Endodermal cell (in vitro differentiated cells): ENCODE data around the gene EFCAB10. TPM values are rescaled to one million over a fixed set of nuclear protein-coding genes. Genes with fewer than 3 reads are reported as not detected.

ENCODE experiments used
- DNase-seq: peaks from one replicate; pipeline ENCODE4 v3.0.0-alpha.2; 2017
- H3K27ac ChIP-seq: 2 replicates; pipeline ENCODE4 v1.5.1; 2013; ENCODE audit warnings: mild to moderate bottlenecking, low read depth, low read length, moderate library complexity
- H3K27me3 ChIP-seq: 2 replicates; pipeline ENCODE4 v1.6.1; 2013; ENCODE audit warnings: mild to moderate bottlenecking, low read length, moderate library complexity; ENCODE audit not compliant: insufficient read depth, control insufficient read depth, poor library complexity, severe bottlenecking
- H3K36me3 ChIP-seq: 2 replicates; pipeline ENCODE4 v1.7.0; 2013; ENCODE audit warnings: mild to moderate bottlenecking, low read length, moderate library complexity; ENCODE audit not compliant: control insufficient read depth, insufficient read depth
- H3K4me1 ChIP-seq: one replicate; pipeline ENCODE4 v1.7.0; 2013; ENCODE audit warnings: low read length; ENCODE audit not compliant: control insufficient read depth, insufficient read depth
- H3K4me3 ChIP-seq: 2 replicates; pipeline ENCODE4 v1.5.1; 2013; ENCODE audit warnings: mild to moderate bottlenecking, low read length, moderate library complexity
- H3K9ac ChIP-seq: 2 replicates; pipeline ENCODE4 v1.6.1; 2013; ENCODE audit warnings: mild to moderate bottlenecking, low read length, moderate library complexity; ENCODE audit not compliant: poor library complexity, severe bottlenecking; ENCODE audit errors: extremely low read depth
- H3K9me3 ChIP-seq: 2 replicates; pipeline ENCODE4 v1.6.1; 2013; ENCODE audit warnings: mild to moderate bottlenecking, low read length, moderate library complexity; ENCODE audit not compliant: control insufficient read depth
- H3K27ac Mint-ChIP-seq: 2 replicates; pipeline ENCODE4 v1.8.0; 2020; ENCODE audit warnings: mixed read lengths
- H3K27me3 Mint-ChIP-seq: 2 replicates; pipeline ENCODE4 v1.8.0; 2021; ENCODE audit warnings: mild to moderate bottlenecking, mixed read lengths; ENCODE audit not compliant: insufficient read depth
- H3K36me3 Mint-ChIP-seq: 2 replicates; pipeline ENCODE4 v1.8.0; 2020; ENCODE audit warnings: low read depth, mixed read lengths
- H3K4me1 Mint-ChIP-seq: 2 replicates; pipeline ENCODE4 v1.8.0; 2020; ENCODE audit warnings: mixed read lengths
- H3K4me3 Mint-ChIP-seq: 2 replicates; pipeline ENCODE4 v1.8.0; 2020; ENCODE audit warnings: mild to moderate bottlenecking, moderate library complexity, mixed read lengths
- H3K9me3 Mint-ChIP-seq: 2 replicates; pipeline ENCODE4 v1.8.0; 2020; ENCODE audit warnings: mild to moderate bottlenecking, mixed read lengths
- WGBS, 2 experiments: methylation state at CpG; one replicate each; pipeline versions ENCODE4 v1.1.5 to v1.1.7; 2013; ENCODE audit warnings: missing lambda C conversion rate in 2 of 2, mixed read lengths in 1 of 2; ENCODE audit not compliant: insufficient coverage in 1 of 2, insufficient read length in 1 of 2; 5-methylcytosine and 5-hydroxymethylcytosine counted together
- total RNA-seq, 2 donors: library from RNA; stranded (reverse); fragmentation: NEBNext Ultra II Directional in 1 of 2; extraction: Animal tissue kit (Norgen Biotek cat#: 25700) in 1 of 2; gene quantifications; 2 replicates in 1 of 2; 3 replicates in 1 of 2; pipeline ENCODE4 v1.2.1, GENCODE V29; 2021
- TF ChIP-seq, protein P1 (sequence below): fragments of 200-600 bp; sonication (generic); conservative IDR thresholded peaks from 2 replicates; pipeline ENCODE4 v1.5.0; 2021; ENCODE audit warnings: antibody characterized with exemption, mild to moderate bottlenecking

The EFCAB10 gene
- total RNA-seq, 2 donors from 2014 or later, result 0.68 to 0.89 TPM

GRCh38 chr7:105590793-105591192, 9.5 kb upstream of the EFCAB10 start:
- Histone ChIP-seq H3K9me3 (no peaks in the 10 kb centered on the region), H3K27me3 (no peaks in the 10 kb centered on the region), H3K36me3 (no peaks in the 10 kb centered on the region), H3K27ac (no peak overlapping the region), H3K4me3 (no peak overlapping the region), H3K4me1 (no peaks in the 10 kb centered on the region), H3K9ac (no peak overlapping the region)
- no peak for DNase-seq
- Mint-ChIP-seq H3K27me3 (no peaks in the 10 kb centered on the region), H3K27ac (no peak overlapping the region), H3K36me3 (no peaks in the 10 kb centered on the region), H3K9me3 (no peaks in the 10 kb centered on the region), H3K4me3 (no peak overlapping the region), H3K4me1 (peaks cover 3% of the 10 kb centered on the region)
- TF ChIP-seq, protein P1, sequence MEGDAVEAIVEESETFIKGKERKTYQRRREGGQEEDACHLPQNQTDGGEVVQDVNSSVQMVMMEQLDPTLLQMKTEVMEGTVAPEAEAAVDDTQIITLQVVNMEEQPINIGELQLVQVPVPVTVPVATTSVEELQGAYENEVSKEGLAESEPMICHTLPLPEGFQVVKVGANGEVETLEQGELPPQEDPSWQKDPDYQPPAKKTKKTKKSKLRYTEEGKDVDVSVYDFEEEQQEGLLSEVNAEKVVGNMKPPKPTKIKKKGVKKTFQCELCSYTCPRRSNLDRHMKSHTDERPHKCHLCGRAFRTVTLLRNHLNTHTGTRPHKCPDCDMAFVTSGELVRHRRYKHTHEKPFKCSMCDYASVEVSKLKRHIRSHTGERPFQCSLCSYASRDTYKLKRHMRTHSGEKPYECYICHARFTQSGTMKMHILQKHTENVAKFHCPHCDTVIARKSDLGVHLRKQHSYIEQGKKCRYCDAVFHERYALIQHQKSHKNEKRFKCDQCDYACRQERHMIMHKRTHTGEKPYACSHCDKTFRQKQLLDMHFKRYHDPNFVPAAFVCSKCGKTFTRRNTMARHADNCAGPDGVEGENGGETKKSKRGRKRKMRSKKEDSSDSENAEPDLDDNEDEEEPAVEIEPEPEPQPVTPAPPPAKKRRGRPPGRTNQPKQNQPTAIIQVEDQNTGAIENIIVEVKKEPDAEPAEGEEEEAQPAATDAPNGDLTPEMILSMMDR, result no peak
- 91 to 92% methylated on average over 5 of the region's 5 CpGs for WGBS, 2 experiments

DNA sequence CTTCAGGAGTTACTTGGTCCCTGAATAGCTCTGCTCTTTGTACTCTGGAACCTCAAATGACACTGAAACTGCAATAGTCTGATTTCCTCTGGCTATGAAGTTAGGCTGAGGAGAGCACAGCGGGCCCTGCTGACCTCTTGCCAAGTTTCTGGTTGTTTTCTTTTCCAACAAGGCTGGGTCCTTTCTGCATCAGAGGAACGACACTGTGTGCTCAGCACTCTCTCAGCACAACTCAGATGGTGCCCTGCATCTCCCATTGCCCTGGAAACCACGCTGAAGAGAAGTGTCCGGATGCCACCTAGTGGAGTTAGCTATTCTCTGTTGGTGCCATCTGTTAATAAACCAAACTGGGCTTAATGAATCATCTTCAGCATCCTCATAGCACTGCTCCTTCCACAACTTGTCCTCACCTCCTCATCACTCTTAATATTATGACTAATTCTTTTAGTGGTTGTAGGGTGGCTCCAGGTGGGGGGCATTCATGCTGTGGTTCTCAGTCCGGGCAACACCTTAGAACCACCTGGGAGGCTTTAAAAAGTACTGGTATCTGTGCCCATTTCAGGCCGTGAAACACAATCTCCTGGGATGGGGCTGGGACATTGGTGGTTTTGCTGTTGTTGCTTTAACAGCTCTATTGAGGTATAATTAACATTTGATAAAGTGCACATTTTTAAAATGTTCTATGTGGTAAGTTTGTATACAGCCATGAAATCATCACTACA, 8.2 kb upstream of the EFCAB10 start:
- no peaks in the 10 kb centered on the region for H3K36me3 ChIP-seq

DNA sequence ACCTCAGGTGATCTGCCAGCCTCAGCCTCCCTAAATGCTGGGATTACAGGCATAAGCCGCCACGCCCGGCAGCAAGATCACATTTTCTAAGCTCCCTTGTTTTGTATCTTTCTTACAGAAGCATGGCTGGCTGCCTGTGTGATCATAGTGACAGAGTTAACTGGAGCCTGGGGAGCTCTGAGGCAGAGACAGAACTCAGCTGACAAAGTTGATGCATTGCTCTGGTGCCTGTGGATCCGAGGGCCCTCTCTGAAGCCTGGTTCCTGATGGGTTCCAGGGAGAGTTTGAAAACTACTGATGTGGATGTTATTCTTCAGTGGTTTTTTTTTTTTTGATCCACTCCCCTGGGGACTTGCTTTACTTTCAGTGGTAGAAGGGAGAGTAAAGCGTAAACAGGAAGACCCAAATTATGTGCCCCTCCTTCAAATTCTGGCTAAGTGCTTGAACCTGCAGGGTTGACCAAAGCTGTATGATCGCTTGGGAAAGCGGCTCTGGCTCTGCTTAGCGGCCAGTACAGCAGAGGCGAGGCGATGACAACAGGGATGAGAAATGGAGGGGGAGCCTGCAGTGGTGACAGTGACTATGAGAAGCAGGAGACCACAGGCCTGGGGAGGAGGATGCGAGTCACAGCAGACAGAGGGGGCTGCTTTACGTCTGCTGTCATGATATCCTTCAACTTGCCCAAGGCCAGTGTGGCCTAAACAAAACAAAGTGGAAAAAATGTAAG, 6.8 kb upstream of the EFCAB10 start:
- Histone ChIP-seq H3K27me3 (no peaks in the 10 kb centered on the region), H3K4me1 (no peaks in the 10 kb centered on the region), H3K9ac (no peak overlapping the region), H3K4me3 (no peak overlapping the region), H3K36me3 (no peaks in the 10 kb centered on the region), H3K9me3 (peaks cover 19% of the 10 kb centered on the region), H3K27ac (no peak overlapping the region)
- 86 to 95% methylated on average over 12 of the region's 12 CpGs for WGBS, 2 experiments
- TF ChIP-seq, protein P1, result no peak
- Mint-ChIP-seq H3K4me3 (no peak overlapping the region), H3K27ac (no peak overlapping the region), H3K4me1 (peaks cover 2% of the 10 kb centered on the region), H3K36me3 (no peaks in the 10 kb centered on the region), H3K27me3 (no peaks in the 10 kb centered on the region), H3K9me3 (peaks cover 18% of the 10 kb centered on the region)
- DNase-seq, result peak; percentile 55

More for the DNA sequence above, 8.2 kb upstream of the EFCAB10 start:
- H3K4me1 ChIP-seq, result no peaks in the 10 kb centered on the region
- no peak overlapping the region for H3K4me3 Mint-ChIP-seq
- H3K36me3 Mint-ChIP-seq, result no peaks in the 10 kb centered on the region
- H3K4me1 Mint-ChIP-seq, result peaks cover 3% of the 10 kb centered on the region
- H3K27me3 Mint-ChIP-seq, result no peaks in the 10 kb centered on the region
- H3K9me3 Mint-ChIP-seq, result peaks cover 6% of the 10 kb centered on the region
- peak; percentile 86 for DNase-seq
- no peaks in the 10 kb centered on the region for H3K27me3 ChIP-seq
- 24 to 51% methylated on average over 3 to 6 of the region's 6 CpGs for WGBS, 2 experiments
- H3K27ac ChIP-seq, result no peak overlapping the region
- TF ChIP-seq, protein P1, result peak; percentile 81
- H3K9me3 ChIP-seq, result peaks cover 7% of the 10 kb centered on the region
- H3K27ac Mint-ChIP-seq, result no peak overlapping the region
- H3K9ac ChIP-seq, result no peak overlapping the region
- no peak overlapping the region for H3K4me3 ChIP-seq
